Fibroblast of mammary gland (primary cell): ENCODE data around the gene KLK12.

ENCODE experiments used
- DNase-seq: peaks from one replicate; pipeline ENCODE4 v3.0.0-alpha.2; 2010; ENCODE audit warnings: low read depth
- H3K4me3 ChIP-seq: 2 replicates; pipeline ENCODE4 v1.5.1; 2011; ENCODE audit warnings: low read depth, mild to moderate bottlenecking, low read length, moderate library complexity; ENCODE audit not compliant: control insufficient read depth
- CTCF ChIP-seq: conservative IDR thresholded peaks from 2 replicates; pipeline ENCODE4 v1.5.1; 2011; ENCODE audit warnings: low read depth, low read length, inconsistent platforms; ENCODE audit not compliant: control insufficient read depth, insufficient read depth

KLK12 gene

GRCh38 chr19:51036519-51036918 lies 1.7 kb upstream of the KLK12 start:
- no peak for DNase-seq
- no peak for TF ChIP-seq CTCF
- H3K4me3 ChIP-seq: no peak overlapping the region

GRCh38 chr19:51031880-51032225 lies 2.9 kb downstream of the KLK12 start:
- H3K4me3 ChIP-seq: no peak overlapping the region
- no peak for DNase-seq
- no peak for TF ChIP-seq CTCF

- no peak for DNase-seq
- TF ChIP-seq CTCF: no peak
- no peak overlapping the region for H3K4me3 ChIP-seq
Measured at GRCh38 chr19:51031220-51031879, 3.5 kb downstream of the KLK12 start.

- H3K4me3 ChIP-seq: no peak overlapping the region
- no peak for DNase-seq
- no peak for TF ChIP-seq CTCF
Measured at GRCh38 chr19:51030631-51031030, 4.2 kb downstream of the KLK12 start.

- no peak overlapping the region for H3K4me3 ChIP-seq
- DNase-seq: no peak
- no peak for TF ChIP-seq CTCF
Measured at GRCh38 chr19:51029718-51030117, 5.1 kb downstream of the KLK12 start.

- no peak overlapping the region for H3K4me3 ChIP-seq
- TF ChIP-seq CTCF: no peak
- no peak for DNase-seq
Measured at GRCh38 chr19:51027873-51028272, 6.9 kb downstream of the KLK12 start.

- no peak for TF ChIP-seq CTCF
- no peak for DNase-seq
- no peak overlapping the region for H3K4me3 ChIP-seq
Measured at GRCh38 chr19:51027126-51027806, 7.5 kb downstream of the KLK12 start.
